Measurements from ENCODE around the gene CDKAL1.
"Not testable (repeated sequence)": the region's sequence is repeated elsewhere in the genome, so short reads cannot be mapped to it uniquely, and the experiment has no call there.

The CDKAL1 gene

GRCh38 chr6:20554817-20555216 is 20.6 kb downstream of the CDKAL1 start:
- DNase-seq = no peak

- DNase-seq = no peak
Observed at GRCh38 chr6:20559924-20560551, 25.8 kb downstream of the CDKAL1 start.

- DNase-seq = no peak
Observed at GRCh38 chr6:20563377-20563776, 29.1 kb downstream of the CDKAL1 start.

- DNase-seq = no peak
Observed at GRCh38 chr6:20564269-20564668, 30.0 kb downstream of the CDKAL1 start.

GRCh38 chr6:20564777-20565176 is 30.5 kb downstream of the CDKAL1 start:
- no peak for DNase-seq

- DNase-seq = no peak
Observed at GRCh38 chr6:20565342-20565741, 31.1 kb downstream of the CDKAL1 start.

- no peak for DNase-seq
Observed at GRCh38 chr6:20566109-20566508, 31.9 kb downstream of the CDKAL1 start.

GRCh38 chr6:20569000-20569610 is 34.8 kb downstream of the CDKAL1 start:
- DNase-seq = no peak

GRCh38 chr6:20571261-20571660 is 37.0 kb downstream of the CDKAL1 start:
- no peak for DNase-seq

- DNase-seq = no peak
Observed at GRCh38 chr6:20572288-20572687, 38.0 kb downstream of the CDKAL1 start.

- DNase-seq = no peak
Observed at GRCh38 chr6:20572940-20573339, 38.7 kb downstream of the CDKAL1 start.

GRCh38 chr6:20574355-20574754 is 40.1 kb downstream of the CDKAL1 start:
- no peak for DNase-seq

- no peak for DNase-seq
Observed at GRCh38 chr6:20575125-20575524, 40.9 kb downstream of the CDKAL1 start.

- DNase-seq = no peak
Observed at GRCh38 chr6:20575704-20576451, 41.6 kb downstream of the CDKAL1 start.

GRCh38 chr6:20577173-20577688 is 43.0 kb downstream of the CDKAL1 start:
- no peak for DNase-seq

GRCh38 chr6:20581070-20581469 is 46.8 kb downstream of the CDKAL1 start:
- DNase-seq = no peak

GRCh38 chr6:20582586-20583443 is 48.6 kb downstream of the CDKAL1 start:
- DNase-seq = no peak

- no peak for DNase-seq
Observed at GRCh38 chr6:20583444-20583800, 49.2 kb downstream of the CDKAL1 start.

- no peak for DNase-seq
Observed at GRCh38 chr6:20584100-20584731, 50.0 kb downstream of the CDKAL1 start.

GRCh38 chr6:20589266-20589665 is 55.0 kb downstream of the CDKAL1 start:
- no peak for DNase-seq

- not testable (repeated sequence) for DNase-seq
Observed at GRCh38 chr6:20590476-20590875, 56.2 kb downstream of the CDKAL1 start.

GRCh38 chr6:20594299-20594853 is 60.1 kb downstream of the CDKAL1 start:
- DNase-seq = not testable (repeated sequence)

Data from 8988T (cell line).